Loucy (cell line): ENCODE measurements around the gene EFNA5.

ENCODE experiments used
- H2AFZ ChIP-seq: fragments of 200-600 bp; sonication (generic); 2 replicates; pipeline ENCODE4 v1.6.0; 2016; ENCODE audit warnings: antibody characterized with exemption, mild to moderate bottlenecking, low read length, moderate library complexity
- H3F3A ChIP-seq: fragments of 200-600 bp; 2 replicates; pipeline ENCODE4 v1.6.0; 2016; ENCODE audit warnings: antibody characterized with exemption, low read depth, mild to moderate bottlenecking
- H3K27me3 ChIP-seq: fragments of 200-600 bp; sonication (generic); 2 replicates; pipeline ENCODE4 v1.6.1; 2014; ENCODE audit warnings: low read length, mild to moderate bottlenecking; ENCODE audit not compliant: insufficient read depth, poor library complexity, severe bottlenecking
- H3K36me3 ChIP-seq: fragments of 200-600 bp; sonication (generic); 2 replicates; pipeline ENCODE4 v1.6.1; 2016; ENCODE audit warnings: low read length; ENCODE audit not compliant: insufficient read depth
- H3K4me1 ChIP-seq: fragments of 200-600 bp; sonication (generic); 2 replicates; pipeline ENCODE4 v1.5.1; 2014; ENCODE audit warnings: low read length, mild to moderate bottlenecking; ENCODE audit not compliant: insufficient read depth, poor library complexity, severe bottlenecking
- H3K4me2 ChIP-seq: fragments of 200-600 bp; sonication (generic); 2 replicates; pipeline ENCODE4 v1.6.0; 2014; ENCODE audit warnings: antibody characterized with exemption, low read length, low read depth, mild to moderate bottlenecking; ENCODE audit not compliant: poor library complexity, severe bottlenecking
- H3K4me3 ChIP-seq: fragments of 200-600 bp; sonication (generic); 2 replicates; pipeline ENCODE4 v1.5.1; 2014; ENCODE audit warnings: low read length, mild to moderate bottlenecking, mixed read lengths; ENCODE audit not compliant: poor library complexity, severe bottlenecking
- H3K79me2 ChIP-seq: fragments of 200-600 bp; sonication (generic); 2 replicates; pipeline ENCODE4 v1.6.1; 2014; ENCODE audit warnings: low read length; ENCODE audit not compliant: insufficient read depth
- H3K9ac ChIP-seq: fragments of 200-600 bp; sonication (generic); 2 replicates; pipeline ENCODE4 v1.6.0; 2014; ENCODE audit warnings: mild to moderate bottlenecking, low read depth, low read length, moderate library complexity; ENCODE audit not compliant: poor library complexity, severe bottlenecking
- H3K9me2 ChIP-seq: fragments of 200-600 bp; sonication (generic); replicated peaks from 2 replicates; pipeline ENCODE4 v1.6.1; 2016; ENCODE audit warnings: low read depth, low read length, mixed read lengths
- H3K9me3 ChIP-seq: fragments of 200-600 bp; sonication (generic); 2 replicates; pipeline ENCODE4 v1.6.1; 2014; ENCODE audit warnings: mild to moderate bottlenecking, antibody characterized with exemption, low read length, low read depth; ENCODE audit not compliant: insufficient read depth
- H4K20me1 ChIP-seq: fragments of 200-600 bp; sonication (generic); 2 replicates; pipeline ENCODE4 v1.6.0; 2014; ENCODE audit warnings: antibody characterized with exemption, low read length, mild to moderate bottlenecking; ENCODE audit not compliant: insufficient read depth, poor library complexity, severe bottlenecking
- EZH2phosphoT487 ChIP-seq: fragments of 200-600 bp; IDR thresholded peaks from 2 replicates; pipeline ENCODE4 v1.6.1; 2018; ENCODE audit warnings: antibody characterized with exemption, mild to moderate bottlenecking, moderate library complexity, borderline replicate concordance
- TF ChIP-seq, protein P1 (sequence below): fragments of 200-600 bp; sonication (generic); conservative IDR thresholded peaks from 2 replicates; pipeline ENCODE4 v1.5.1; 2014; ENCODE audit warnings: mild to moderate bottlenecking, antibody characterized with exemption, low read length

The EFNA5 gene

DNA sequence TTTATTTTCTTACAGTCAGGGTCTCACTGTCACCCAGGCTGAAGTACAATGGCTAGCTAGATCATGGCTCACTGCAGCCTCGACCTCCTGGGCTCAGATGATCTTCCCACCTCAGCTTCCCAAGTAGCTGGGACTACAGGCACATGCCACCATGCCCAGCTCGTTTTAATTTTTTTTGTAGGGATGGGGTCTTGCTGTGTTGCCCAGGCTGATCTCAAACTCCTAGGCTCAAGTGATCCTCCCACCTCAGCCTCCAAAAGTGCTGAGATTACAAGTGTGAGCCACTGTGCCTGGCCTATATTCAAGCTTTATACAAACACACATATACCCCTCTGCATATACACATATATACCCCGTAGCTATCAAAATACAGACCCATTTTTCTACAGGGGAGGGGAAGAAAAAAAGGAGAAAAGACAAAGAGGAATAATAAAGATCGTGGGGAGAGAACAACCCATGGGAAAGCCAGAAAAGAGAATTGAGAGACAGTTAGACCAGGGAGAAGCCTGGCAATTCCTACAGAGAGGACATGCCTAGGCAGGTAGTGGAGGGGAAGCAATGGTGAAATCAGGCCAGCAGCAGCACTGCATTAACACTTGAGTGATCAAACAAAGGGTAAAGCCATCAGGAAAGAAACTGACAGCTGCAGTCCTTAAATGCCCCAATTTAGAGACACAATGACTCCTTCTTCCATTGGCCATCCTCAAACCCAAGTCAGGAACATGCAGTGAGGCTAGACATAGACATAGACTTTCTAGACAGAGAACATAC, 102.7 kb downstream of the EFNA5 start:
- Histone ChIP-seq H3K36me3 (no peaks in the 10 kb centered on the region), H3K4me2 (no peak overlapping the region), H3K9ac (no peak overlapping the region), H3K79me2 (no peaks in the 10 kb centered on the region), H3F3A (no peaks in the 10 kb centered on the region), H3K27me3 (no peaks in the 10 kb centered on the region), H2AFZ (no peak overlapping the region), H3K4me1 (peaks cover 6% of the 10 kb centered on the region), H4K20me1 (no peaks in the 10 kb centered on the region), H3K9me2 (no peaks in the 10 kb centered on the region), H3K9me3 (no peaks in the 10 kb centered on the region), H3K4me3 (no peak overlapping the region)
- TF ChIP-seq, protein P1, sequence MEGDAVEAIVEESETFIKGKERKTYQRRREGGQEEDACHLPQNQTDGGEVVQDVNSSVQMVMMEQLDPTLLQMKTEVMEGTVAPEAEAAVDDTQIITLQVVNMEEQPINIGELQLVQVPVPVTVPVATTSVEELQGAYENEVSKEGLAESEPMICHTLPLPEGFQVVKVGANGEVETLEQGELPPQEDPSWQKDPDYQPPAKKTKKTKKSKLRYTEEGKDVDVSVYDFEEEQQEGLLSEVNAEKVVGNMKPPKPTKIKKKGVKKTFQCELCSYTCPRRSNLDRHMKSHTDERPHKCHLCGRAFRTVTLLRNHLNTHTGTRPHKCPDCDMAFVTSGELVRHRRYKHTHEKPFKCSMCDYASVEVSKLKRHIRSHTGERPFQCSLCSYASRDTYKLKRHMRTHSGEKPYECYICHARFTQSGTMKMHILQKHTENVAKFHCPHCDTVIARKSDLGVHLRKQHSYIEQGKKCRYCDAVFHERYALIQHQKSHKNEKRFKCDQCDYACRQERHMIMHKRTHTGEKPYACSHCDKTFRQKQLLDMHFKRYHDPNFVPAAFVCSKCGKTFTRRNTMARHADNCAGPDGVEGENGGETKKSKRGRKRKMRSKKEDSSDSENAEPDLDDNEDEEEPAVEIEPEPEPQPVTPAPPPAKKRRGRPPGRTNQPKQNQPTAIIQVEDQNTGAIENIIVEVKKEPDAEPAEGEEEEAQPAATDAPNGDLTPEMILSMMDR: no peak
- TF ChIP-seq EZH2phosphoT487: no peak

DNA sequence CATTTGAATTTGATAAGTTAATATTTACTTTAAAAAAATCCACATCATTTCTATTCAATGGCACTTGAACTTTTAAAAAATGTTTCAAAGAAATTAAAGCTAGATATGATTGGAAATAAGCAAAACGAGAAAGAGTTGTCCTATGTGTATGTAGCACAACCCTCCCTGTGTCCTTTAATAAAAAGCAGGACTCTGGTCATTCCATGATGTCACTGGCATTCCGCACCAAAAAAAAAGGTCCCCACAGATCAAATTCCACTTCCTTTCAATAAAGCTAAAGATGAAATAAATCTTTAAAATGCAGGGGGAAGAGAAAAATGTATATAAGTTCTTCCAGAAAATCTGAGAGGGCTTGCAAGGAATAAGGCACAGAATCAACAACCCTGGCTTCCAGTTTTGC, 103.8 kb downstream of the EFNA5 start:
- Histone ChIP-seq H3K4me1 (peaks cover 3% of the 10 kb centered on the region), H3K4me2 (no peak overlapping the region), H2AFZ (no peak overlapping the region)

DNA sequence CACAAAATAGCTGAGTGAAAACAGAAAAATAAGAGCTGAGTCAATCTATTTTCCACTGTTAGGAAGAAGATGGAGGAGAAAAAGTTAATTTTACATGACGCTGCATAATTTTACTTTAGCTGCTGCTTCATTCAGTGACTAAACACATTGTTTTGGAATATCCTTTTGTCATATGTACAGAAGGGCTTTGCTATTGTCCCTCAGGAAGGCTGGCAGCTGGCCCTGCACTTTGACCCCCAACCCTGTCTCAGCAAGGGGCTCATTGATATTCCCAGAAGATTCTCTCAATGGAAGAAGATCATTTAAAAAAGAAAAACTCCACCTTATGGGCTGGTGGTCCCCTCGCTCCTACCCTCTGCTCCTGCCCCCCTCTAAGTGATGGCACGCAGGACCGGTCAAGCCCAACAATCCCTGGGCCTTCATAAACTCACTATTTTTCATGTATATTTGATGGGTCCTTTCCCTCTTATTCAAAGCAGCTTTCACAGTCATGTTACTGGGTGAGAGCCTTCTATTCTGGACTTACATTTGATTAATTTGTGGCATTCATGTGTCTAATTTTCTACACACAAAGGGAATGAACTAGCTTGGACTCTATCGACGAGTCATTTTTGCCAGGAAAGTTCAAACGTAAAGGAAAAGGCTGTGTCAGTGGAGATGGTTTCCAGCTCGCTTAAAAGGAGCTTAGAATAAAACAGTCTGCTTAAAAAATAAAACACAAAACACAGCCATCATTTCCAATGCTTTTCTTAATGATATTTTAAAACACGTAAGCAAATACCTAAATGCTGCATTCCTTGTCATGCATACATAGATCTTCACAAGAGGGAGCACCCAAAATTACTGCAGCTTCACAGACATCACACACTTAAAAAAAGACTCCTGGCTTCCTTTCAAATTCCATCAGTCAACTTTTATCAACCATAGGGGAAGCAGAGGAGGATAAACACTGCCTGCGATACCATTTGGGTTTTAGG, 104.7 kb downstream of the EFNA5 start:
- no peaks in the 10 kb centered on the region for H3K27me3 ChIP-seq
- no peaks in the 10 kb centered on the region for H4K20me1 ChIP-seq
- TF ChIP-seq EZH2phosphoT487: no peak
- TF ChIP-seq, protein P1: no peak
- no peaks in the 10 kb centered on the region for H3K79me2 ChIP-seq
- H3K4me2 ChIP-seq: no peak overlapping the region
- H2AFZ ChIP-seq: no peak overlapping the region
- H3K9me3 ChIP-seq: no peaks in the 10 kb centered on the region
- no peaks in the 10 kb centered on the region for H3K4me1 ChIP-seq
- no peak overlapping the region for H3K9ac ChIP-seq
- H3K36me3 ChIP-seq: no peaks in the 10 kb centered on the region
- no peaks in the 10 kb centered on the region for H3F3A ChIP-seq
- no peaks in the 10 kb centered on the region for H3K9me2 ChIP-seq
- no peak overlapping the region for H3K4me3 ChIP-seq

More for the DNA sequence above, 103.8 kb downstream of the EFNA5 start:
- no peaks in the 10 kb centered on the region for H3K9me2 ChIP-seq
- H3K9ac ChIP-seq: no peak overlapping the region
- H3K9me3 ChIP-seq: no peaks in the 10 kb centered on the region
- no peaks in the 10 kb centered on the region for H3K27me3 ChIP-seq
- H3K79me2 ChIP-seq: no peaks in the 10 kb centered on the region
- no peak overlapping the region for H3K4me3 ChIP-seq
- TF ChIP-seq, protein P1: no peak
- TF ChIP-seq EZH2phosphoT487: no peak
- no peaks in the 10 kb centered on the region for H4K20me1 ChIP-seq
- no peaks in the 10 kb centered on the region for H3F3A ChIP-seq
- H3K36me3 ChIP-seq: no peaks in the 10 kb centered on the region
